NCI-H2107 treated with DMSO at 0.1 percent for 48 hours (cell line): Measurements from ENCODE around the gene THSD7A.

Experiments used
- DNase-seq: peaks from one replicate; lab custom pipeline; 2025; ENCODE audit not compliant: unreplicated experiment; lab: John Stamatoyannopoulos, UW

THSD7A gene

DNA sequence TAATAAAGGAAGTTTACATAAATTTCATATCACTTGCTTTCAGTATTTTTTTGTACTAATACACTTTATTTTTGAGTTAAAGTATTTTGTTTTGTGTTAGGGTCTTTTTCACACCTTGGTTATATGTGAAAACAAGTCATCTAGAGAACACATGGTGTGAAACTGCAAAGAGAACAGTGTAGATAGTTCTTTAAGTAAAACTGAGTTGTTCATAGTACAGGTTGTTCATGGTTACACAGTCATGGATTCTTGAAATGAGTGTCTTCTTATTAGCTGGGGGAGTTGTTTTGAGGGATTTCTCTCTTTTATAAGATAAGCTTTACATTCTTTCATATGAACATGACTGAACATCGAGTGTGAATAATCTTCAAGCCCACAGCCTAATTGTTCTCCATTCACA lies 244.2 kb downstream of the THSD7A start:
- no peak for DNase-seq

GRCh38 chr7:11587048-11587447 lies 244.9 kb downstream of the THSD7A start:
- no peak for DNase-seq

GRCh38 chr7:11584406-11585031 lies 247.5 kb downstream of the THSD7A start:
- no peak for DNase-seq

DNA sequence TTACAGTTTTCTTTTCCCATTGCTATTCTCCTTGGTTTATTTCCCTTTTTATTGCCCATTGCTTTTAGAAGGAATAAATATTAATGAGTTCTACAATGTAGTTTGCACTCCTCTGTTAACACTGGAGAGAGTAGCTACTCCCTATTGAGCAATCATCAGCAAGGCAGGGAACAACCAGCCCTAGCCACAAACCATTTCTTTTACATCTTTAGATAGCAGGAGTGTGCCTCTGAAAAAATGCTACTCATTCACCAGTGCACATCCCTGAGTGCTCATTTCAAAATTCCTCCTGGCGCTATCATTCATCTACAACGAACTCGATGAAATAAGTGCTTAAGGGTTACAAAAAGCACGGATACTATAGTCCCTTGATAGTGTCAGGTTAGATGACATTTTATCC lies 252.9 kb downstream of the THSD7A start:
- no peak for DNase-seq

DNA sequence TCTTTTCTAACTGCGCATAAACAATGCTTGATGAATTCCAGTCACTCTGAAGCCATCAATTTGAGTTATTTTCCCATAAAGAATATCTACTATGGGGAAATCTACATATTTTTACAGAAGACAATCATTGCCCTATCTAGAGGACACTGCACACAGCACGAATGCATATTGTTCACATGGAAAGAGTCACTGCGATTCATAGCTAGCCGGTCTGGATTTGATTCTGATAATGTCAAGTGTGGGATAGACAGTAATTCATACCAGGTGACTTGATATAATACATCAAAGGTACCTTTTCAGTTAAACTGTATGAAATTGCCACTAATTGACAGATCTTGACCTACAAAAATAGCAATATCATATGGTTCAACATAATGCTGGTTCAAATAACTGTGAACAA lies 255.7 kb downstream of the THSD7A start:
- no peak for DNase-seq

GRCh38 chr7:11573128-11573750 lies 258.8 kb downstream of the THSD7A start:
- no peak for DNase-seq

GRCh38 chr7:11570922-11571550 lies 261.0 kb downstream of the THSD7A start:
- no peak for DNase-seq

GRCh38 chr7:11570205-11570604 lies 261.8 kb downstream of the THSD7A start:
- no peak for DNase-seq

- DNase-seq: no peak
Observed at GRCh38 chr7:11567571-11567970, 264.4 kb downstream of the THSD7A start.

DNA sequence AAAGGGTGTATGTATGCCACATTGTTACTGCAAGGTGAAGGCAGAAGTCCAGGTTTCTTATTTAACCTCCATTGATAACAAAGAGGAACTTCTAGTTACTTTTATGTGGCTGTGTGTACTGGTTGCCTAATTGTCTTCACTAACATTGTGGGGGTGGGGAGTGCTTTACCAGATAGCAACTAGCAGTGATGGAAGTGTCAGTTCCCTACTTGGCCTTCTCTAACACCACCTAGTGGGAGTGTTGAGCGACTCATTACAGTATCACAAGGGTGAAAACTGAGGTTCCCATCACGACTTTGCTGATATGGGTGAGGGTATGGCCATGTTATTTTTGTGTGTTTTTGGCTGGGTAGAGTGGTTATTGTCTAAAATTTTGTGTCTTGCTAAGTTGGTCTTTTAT lies 274.4 kb downstream of the THSD7A start:
- DNase-seq: no peak

DNA sequence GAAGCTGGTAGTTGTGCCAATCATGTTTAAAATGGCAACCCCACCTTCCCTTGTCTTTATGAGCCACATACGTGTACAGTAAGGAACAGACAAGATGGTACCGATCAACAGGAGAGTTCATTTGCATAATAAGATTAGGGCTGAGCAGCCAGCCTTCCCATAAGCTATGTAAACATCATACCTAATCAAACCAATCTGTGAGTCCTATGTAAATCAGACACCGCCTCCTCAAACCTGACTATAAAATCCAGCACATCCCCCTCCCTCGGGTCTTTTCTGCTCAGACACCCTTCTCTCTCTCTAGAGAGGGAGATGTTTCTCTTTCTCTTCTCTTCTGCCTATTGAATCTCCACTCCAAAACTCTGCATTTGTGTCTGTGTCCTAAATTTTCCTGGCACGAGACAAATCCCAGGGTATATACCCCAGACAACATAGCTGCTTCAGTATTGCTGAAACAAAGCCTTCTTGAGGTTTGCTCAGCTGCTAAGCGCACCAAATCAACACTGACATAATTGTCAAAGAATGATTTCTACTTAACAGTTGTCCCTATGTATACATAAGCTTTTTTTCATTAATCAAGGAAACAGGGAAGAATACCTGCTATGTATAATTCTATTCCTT lies 279.2 kb downstream of the THSD7A start:
- DNase-seq: no peak

DNA sequence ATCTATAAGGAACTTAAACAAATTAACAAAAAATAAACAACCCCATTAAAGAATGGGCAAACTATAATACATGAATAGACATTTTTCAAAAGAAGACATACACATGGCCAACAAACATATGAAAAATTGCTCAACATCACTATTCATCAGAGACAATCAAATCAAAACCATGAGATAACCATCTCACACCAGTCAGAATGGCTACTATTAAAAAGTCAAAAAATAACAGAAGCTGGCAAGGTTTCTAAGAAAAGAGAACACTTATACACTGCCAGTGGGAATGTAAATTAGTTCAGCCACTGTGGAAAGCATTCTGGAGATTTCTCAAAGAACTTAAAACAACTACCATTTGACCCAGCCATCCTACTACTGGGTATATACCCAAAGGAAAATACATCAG lies 280.5 kb downstream of the THSD7A start:
- no peak for DNase-seq

DNA sequence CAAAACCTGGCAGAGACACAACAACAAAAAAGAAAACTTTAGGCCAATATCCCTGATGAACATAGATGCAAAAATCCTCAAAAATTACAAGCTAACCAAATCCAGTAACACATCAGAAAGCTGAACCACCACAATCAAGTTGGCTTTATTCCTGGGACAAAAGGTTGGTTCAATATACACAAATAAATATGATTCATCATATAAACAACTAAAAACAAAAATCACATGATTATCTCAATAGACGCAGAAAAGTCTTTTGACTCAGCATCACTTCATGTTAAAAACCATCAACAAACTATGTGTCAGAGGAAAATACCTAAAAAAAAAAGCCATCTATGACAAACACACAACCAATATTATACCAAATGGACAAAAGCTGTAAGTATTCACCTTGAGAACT lies 283.5 kb downstream of the THSD7A start:
- DNase-seq: no peak

DNA sequence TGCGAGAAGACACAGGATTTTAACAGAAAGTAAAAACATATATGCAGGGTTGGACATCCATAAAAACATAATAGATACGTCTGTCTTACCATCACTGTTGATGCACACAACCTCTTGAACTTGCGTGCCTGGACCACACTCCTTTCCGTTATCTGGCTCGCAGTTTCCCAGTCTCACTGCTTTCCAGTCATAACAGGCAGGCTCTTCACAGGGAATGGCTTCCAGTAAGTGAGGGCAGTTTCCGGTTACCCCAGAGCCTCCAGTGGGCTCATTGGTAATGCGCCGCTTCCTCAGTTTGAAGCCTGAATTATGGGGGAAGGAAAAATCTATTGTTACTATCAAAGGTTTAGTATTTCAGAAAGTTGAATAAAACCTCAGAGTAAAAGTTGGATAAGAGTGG lies 290.7 kb downstream of the THSD7A start:
- no peak for DNase-seq

- no peak for DNase-seq
Observed at GRCh38 chr7:11540271-11540761, 291.7 kb downstream of the THSD7A start.

DNA sequence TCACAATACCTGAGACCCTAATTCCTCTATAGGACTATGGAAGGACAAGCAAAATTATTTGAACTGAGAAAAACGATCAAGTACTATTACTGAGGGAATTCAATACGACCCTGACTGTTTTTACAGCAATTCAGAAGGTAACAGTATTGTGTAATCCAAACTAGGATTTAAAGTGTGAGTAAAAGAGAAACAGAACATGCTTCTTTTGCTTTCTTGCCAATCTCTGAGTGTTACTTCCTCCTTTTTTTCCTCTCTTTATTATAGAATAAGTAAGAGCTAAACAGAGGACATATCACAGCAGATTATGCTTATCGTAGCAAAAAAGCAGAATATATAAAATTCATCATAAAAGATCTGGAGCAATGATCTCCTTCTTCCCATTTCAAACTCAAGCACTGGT lies 292.1 kb downstream of the THSD7A start:
- no peak for DNase-seq

DNA sequence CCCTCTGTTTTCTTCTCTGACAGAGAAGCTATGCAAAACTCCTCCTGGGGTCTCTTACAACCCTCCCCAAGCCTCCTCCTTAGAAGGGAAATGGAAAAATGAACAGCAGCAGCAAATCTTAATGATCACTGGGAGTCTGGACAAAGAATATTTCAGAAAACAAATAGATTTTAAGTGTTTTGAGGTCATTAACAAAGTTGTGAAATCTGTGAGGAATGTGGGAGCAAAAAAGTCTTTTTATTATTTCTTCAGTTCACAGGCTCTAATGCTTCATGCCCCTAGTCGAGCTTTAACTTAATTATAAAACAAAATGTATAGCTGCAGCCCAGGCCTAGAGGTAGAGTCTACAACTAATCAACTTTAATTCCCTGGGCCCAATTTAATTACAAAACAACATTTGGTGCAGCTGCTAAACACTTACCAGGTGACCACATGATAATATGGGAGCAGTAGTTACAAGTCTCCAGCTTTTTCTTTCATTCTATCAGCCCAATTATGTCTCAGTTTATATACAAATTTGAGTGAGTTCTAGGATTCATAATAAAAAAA lies 293.2 kb downstream of the THSD7A start:
- no peak for DNase-seq

DNA sequence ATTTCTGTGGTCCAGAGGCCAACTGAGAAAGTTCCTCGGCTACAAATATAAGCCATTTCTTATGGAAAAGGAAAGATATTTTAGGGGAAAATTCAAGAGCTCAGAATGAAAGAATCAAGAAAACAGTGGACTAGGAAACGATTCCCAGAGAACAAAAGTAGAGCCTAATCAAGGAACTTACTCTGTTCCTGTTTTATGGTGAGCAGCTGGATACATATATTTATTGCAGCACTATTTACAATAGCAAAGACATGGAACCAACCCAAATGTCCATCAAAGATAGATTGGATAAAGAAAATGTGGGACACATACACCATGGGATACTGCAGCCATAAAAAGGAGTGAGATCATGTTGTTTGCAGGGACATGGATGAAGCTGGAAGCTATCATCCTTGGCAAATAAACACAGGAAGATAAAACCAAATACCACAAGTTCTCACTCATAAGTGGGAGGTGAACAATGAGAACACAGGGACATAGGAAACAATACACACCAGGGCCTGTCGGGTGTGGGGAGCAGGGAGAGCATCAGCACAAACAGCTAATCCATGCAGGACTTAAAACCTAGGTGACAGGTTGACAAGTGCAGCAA lies 298.7 kb downstream of the THSD7A start:
- no peak for DNase-seq

- no peak for DNase-seq
Observed at GRCh38 chr7:11529382-11529781, 302.6 kb downstream of the THSD7A start.

DNA sequence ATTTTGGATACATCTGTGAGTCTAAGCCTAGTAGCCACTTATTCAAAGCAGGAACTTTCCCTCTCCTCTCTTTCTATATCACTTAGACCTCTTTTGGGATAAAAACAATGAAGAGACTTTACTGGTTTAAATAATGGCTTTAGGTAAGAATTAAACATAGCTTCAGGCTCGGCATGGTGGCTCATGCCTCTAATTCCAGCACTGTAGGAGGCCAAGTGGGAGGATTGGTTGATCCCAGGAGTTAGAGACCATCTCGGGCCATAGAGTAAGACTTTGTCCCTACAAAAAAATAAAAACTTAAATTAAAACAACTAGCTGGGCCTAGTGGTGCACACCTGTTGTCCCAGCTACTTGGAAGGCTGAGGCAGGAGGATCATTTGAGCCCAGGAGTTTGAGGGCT lies 304.3 kb downstream of the THSD7A start:
- DNase-seq: no peak
